NCI-H2029 treated with DMSO at 0.1 percent for 48 hours (cell line): ENCODE measurements around the gene AIFM1.
A peak's percentile ranks its signal among the peaks of the same experiment; 100 is the strongest.
"Not testable (repeated sequence)": the region's sequence is repeated elsewhere in the genome, so short reads cannot be mapped to it uniquely, and the experiment has no call there.

ENCODE experiments used
- DNase-seq: peaks from one replicate; lab custom pipeline; 2025; lab: John Stamatoyannopoulos, UW

The AIFM1 gene

DNA sequence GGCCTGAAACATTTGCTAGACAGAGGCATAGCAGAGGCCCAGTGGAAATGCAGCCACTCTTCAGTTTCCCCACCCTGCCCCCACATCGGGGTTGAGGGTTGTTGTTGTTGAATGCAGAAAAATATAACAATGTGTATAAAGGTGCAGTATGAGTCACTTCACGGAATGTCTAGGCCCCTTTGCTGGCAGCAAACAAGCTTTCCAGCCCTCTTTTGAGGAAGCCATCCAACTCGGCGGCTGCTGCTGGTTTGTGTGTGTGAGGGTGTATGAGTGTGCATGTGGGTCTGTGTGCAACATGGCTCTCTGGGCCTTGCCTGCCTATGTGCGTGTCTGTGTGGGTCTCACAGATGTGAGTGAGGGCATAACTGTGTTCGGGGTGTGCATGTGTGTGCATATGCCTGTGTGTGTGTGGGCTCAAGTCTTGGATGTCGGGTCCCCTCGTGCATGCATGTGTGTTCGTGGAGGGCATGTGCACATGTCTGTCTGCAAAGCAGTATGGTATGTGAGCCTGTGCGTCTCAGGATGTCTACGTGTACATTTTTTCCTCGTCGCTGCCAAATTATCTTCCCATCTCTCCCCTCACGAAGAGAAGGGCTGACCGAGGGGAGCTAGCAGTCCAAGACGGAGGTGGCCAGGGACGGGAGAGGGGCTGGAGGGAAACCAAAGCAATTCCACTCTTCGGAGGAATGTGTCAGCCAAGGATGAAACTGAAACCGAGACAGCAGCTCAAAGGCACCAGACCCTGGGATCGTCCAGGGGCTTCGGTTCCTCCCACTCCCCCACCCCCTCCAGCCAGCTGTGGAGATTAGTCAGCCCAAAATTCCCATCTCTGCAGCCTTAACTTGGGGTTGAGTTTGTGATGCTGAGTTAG, 47.0 kb downstream of the AIFM1 start:
- DNase-seq: no peak

DNA sequence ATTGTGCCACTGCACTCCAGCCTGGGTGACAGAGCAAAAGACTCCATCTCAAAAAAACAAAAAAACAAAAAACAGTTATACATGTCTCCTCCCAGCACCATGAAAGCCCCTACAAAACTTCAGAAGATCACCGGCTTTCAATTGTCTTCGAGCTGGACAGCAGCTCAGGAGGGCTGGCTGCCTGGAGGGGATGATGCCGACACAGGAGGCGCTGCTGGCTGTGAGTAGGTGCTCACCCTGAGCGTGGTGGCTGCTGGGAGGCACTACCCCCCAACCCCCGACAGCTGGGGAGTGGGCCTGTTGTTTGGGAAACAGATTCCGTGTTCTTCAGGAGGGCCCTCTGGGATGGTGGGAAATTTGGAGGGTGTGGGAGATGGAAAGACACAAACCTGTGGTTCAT, 48.5 kb downstream of the AIFM1 start:
- DNase-seq: no peak

GRCh38 chrX:130115119-130115885, 50.3 kb downstream of the AIFM1 start:
- not testable (repeated sequence) for DNase-seq

DNA sequence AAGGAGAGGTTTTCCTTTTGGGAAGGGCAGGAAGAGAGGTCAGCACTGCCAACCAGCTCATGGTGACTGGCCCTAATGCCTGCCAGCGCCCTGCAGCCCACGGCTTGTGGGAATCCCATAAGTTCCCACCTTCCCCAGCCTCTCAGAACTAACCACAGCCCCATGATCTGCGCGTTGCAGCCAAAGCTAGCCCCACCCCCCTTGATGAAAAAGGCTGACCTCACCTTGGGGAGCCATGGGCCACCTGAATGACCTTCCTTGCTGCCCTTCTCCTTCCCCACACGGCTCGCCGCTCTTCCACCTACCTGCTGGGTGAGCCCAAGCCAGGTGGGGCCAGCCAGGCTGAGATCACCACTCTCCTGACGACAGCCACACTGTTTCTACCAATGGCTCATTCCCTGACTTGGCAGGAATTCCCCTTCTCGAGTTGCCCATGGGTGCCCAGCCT, 51.5 kb downstream of the AIFM1 start:
- peak; percentile 34 for DNase-seq

GRCh38 chrX:130111220-130112154, 54.2 kb downstream of the AIFM1 start:
- DNase-seq: no peak

DNA sequence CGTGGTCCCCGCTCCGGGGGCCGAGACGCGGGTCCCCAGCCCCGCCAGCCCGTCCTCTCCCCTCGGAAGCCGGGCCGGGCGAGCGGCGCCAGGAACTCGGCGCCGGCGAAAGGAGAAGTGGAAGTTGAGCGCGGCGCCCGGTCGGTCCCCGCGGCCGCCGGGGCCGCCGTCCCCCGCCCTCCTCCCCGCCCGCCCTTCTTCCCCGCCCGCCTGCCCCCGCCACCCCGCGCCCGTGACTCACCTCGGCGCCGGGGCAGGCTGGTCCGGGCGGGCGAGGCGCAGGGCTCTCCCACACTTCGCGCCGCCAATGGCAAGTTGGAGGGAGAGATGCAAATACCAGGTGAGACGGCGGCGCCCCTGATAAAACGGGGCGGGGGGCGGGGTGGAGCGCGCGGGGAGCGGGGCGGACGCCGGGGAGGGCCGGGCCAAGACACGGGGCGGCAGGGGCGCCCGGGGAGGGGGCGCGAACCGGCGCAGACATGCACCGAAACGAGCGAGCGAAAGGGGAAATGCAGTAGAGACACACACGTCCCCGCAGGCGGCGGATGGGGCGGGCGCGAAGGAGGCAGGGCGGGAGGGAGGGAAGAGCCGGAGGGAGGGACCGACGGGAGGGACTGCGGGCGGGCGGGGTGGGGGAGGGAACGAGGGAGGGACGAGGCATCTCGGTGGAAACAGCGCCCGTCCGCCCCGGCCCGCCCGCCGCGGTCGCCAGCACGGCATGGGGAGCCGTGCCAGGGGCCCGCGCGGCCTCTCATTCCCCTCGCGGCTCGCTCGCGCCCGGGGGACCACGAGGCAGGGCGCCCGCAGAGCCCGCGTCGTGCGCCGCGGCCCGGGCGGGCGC, 55.0 kb downstream of the AIFM1 start, which contains the start of gene ELF4:
TSS of gene ELF4 (minus strand) at position 119 of the 841 bp plus-strand sequence. CDS start 29,167 bp downstream, outside the sequence.
- no peak for DNase-seq

GRCh38 chrX:130109429-130110378, 55.9 kb downstream of the AIFM1 start:
- no peak for DNase-seq

GRCh38 chrX:130108647-130109428, 56.8 kb downstream of the AIFM1 start:
- no peak for DNase-seq

GRCh38 chrX:130106071-130106470, 59.6 kb downstream of the AIFM1 start:
- DNase-seq: no peak

GRCh38 chrX:130105244-130105643, 60.4 kb downstream of the AIFM1 start:
- DNase-seq: no peak

- DNase-seq: no peak
These were observed 62.0 kb downstream of the AIFM1 start for GRCh38 chrX:130103605-130104004.

- DNase-seq: peak; percentile 11
These were observed 65.5 kb downstream of the AIFM1 start for GRCh38 chrX:130100180-130100579.

DNA sequence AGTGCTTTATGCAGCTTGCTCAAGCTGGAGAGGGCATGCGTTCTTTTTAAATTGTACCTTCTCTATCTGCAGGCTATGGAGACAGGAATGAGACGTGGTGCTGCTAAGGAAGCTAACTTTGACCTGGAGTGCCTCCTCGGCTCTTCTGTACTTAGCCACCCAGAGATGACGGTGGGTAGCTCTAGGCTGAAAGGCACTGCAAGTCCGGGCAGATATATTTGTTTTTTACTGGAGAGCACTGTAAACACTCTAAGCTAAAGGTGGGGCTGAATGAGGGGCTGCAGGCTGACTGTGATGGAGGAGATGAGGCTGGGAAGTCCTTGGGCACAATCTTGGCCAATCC, 67.5 kb downstream of the AIFM1 start:
- no peak for DNase-seq

GRCh38 chrX:130097507-130098209, 68.0 kb downstream of the AIFM1 start:
- DNase-seq: no peak

DNA sequence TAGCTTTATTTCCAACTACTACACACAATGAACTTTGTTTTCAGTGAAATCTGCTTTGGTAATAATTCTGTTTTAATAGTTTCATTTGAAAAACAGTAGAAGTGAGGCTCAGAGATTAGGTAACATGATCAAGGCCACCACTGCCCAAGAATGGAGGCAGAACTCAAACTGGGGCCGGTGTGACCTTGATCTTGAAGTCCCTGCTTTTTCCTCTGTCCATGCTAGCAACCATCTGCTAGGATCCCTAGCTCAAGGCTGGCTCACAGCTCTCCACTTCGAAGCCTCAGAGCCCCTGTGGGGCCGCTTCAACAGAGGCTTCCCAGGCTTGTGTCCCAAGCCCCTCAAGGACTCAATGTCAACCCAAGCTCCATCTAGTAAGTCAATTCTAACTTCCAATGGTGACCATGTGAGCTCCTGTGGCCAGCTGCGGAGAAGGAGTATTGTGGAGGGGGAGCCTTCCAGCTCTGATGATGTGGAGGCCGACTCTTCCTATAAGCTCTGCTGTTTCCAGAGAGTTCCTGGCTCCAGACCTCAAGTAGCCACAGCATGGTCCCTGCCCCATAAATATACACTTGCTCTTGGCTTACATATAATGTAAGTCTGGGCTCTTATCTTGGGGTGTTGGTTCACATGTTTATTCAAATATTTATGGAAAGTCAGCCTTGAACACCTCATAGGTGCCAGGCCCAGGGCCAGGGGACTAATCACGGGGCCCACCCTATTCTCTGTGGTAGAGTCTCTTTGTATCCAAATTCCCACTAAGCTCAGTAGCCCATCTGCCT, 70.2 kb downstream of the AIFM1 start:
- no peak for DNase-seq

GRCh38 chrX:130094696-130095095, 70.9 kb downstream of the AIFM1 start:
- peak; percentile 70 for DNase-seq

- DNase-seq: no peak
These were observed 72.4 kb downstream of the AIFM1 start for GRCh38 chrX:130093271-130093670.
